ENCODE data around the gene USPL1. TPM values are rescaled to one million over a fixed set of nuclear protein-coding genes. Genes with fewer than 3 reads are reported as not detected.

The USPL1 gene
- total and polyA plus RNA-seq, 3 donors from 2014 or later, result 36.0 to 52.0 (median 36.4) TPM

GRCh38 chr13:30673669-30674521 lies 56.2 kb downstream of the USPL1 start:
- H3K27me3 ChIP-seq, result no peaks in the 10 kb centered on the region
- peak overlapping the region; percentile 51 to 64 for H3K4me3 ChIP-seq
- no peaks in the 10 kb centered on the region for H3K36me3 ChIP-seq (ENCODE audit: low read depth, missing control alignments)
- H3K9me3 ChIP-seq, result no peaks in the 10 kb centered on the region
- H3K4me1 ChIP-seq, result peaks cover 3% of the 10 kb centered on the region
- TF ChIP-seq CTCF (IDR thresholded peaks at IDR 0.05), result peak; percentile 61 to 69 (median 68)
- no peak for TF ChIP-seq POLR2A (IDR thresholded peaks at IDR 0.05)
- peak; percentile 92 for DNase-seq
- WGBS, 2 donors, result 0 to 1% methylated on average over 25 to 58 of the region's 72 CpGs
- intact Hi-C loops (cut with DNase I; ENCODE audit: low total_unique reads), result loop anchor here (10.0 kb wide), 1 partner anchor 131 kb away; no protein-coding TSS in a partner anchor
- peak overlapping the region; percentile 6 to 87 for H3K27ac ChIP-seq

- Histone ChIP-seq H3K9me3 (no peaks in the 10 kb centered on the region), H3K27me3 (no peaks in the 10 kb centered on the region), H3K4me1 (peaks cover 3% of the 10 kb centered on the region), H3K36me3 (ENCODE audit: low read depth, missing control alignments) (no peaks in the 10 kb centered on the region), H3K4me3 (no peak overlapping the region), H3K27ac (no peak overlapping the region)
- intact Hi-C loops (cut with DNase I; ENCODE audit: low total_unique reads), result loop anchor here (10.0 kb wide), 1 partner anchor 129 kb away; no protein-coding TSS in a partner anchor
- WGBS, 2 donors, result 46 to 78% methylated on average over 3 of the region's 3 CpGs
- TF ChIP-seq CTCF (IDR thresholded peaks at IDR 0.05), result no peak
- TF ChIP-seq POLR2A (IDR thresholded peaks at IDR 0.05), result no peak
- no peak for DNase-seq
Measured at GRCh38 chr13:30675717-30676116, 58.0 kb downstream of the USPL1 start.

- no peak for DNase-seq
Measured at GRCh38 chr13:30676672-30677071, 59.0 kb downstream of the USPL1 start.

GRCh38 chr13:30679483-30680330 lies 62.0 kb downstream of the USPL1 start:
- WGBS, 2 donors, result 48 to 51% methylated on average over 9 of the region's 9 CpGs
- intact Hi-C loops (cut with DNase I; ENCODE audit: low total_unique reads), result loop anchor here (10.0 kb wide), 1 partner anchor 125 kb away; no protein-coding TSS in a partner anchor

More at GRCh38 chr13:30676672-30677071, 59.0 kb downstream of the USPL1 start:
- Histone ChIP-seq H3K9me3 (no peaks in the 10 kb centered on the region), H3K4me3 (no peak overlapping the region), H3K27me3 (no peaks in the 10 kb centered on the region), H3K36me3 (ENCODE audit: low read depth, missing control alignments) (no peaks in the 10 kb centered on the region), H3K27ac (no peak overlapping the region), H3K4me1 (peaks cover 3% of the 10 kb centered on the region)
- TF ChIP-seq POLR2A (IDR thresholded peaks at IDR 0.05) (no peak), CTCF (IDR thresholded peaks at IDR 0.05) (no peak)
- 74 to 75% methylated on average over 3 of the region's 3 CpGs for WGBS, 2 donors
- intact Hi-C loops (cut with DNase I; ENCODE audit: low total_unique reads), result loop anchor here (10.0 kb wide), 1 partner anchor 128 kb away; no protein-coding TSS in a partner anchor

More at GRCh38 chr13:30679483-30680330, 62.0 kb downstream of the USPL1 start:
- Histone ChIP-seq H3K4me3 (no peak overlapping the region), H3K4me1 (no peaks in the 10 kb centered on the region), H3K27ac (no peak overlapping the region), H3K9me3 (no peaks in the 10 kb centered on the region), H3K36me3 (ENCODE audit: low read depth, missing control alignments) (no peaks in the 10 kb centered on the region), H3K27me3 (no peaks in the 10 kb centered on the region)
- TF ChIP-seq CTCF (IDR thresholded peaks at IDR 0.05) (peak; percentile 43 to 55 (median 50)), POLR2A (IDR thresholded peaks at IDR 0.05) (no peak)
- DNase-seq, result peak; percentile 53

All from testis (tissue), 3 donors.